ENCODE results near the gene MDN1. TPM values are rescaled to one million over a fixed set of nuclear protein-coding genes. Genes with fewer than 3 reads are reported as not detected.

The MDN1 gene
- total and polyA plus RNA-seq, 2 of the 4 experiments (the other 2 are of a cell fraction) = 7.7 to 26.7 TPM

GRCh38 chr6:89819336-89820130 lies at the start of gene MDN1 (continued):
- TF ChIP-seq USF2 (IDR thresholded peaks at IDR 0.05; ENCODE audit: low read depth, low read length) (peak; percentile 89), POLR2A (IDR thresholded peaks at IDR 0.05; ENCODE audit: low read depth, low read length) (peak; percentile 62; the same call in 1 of the 2 replicates), BHLHE40 (IDR thresholded peaks at IDR 0.05; ENCODE audit: low read depth, low read length) (peak; percentile 68), CEBPB (IDR thresholded peaks at IDR 0.05; ENCODE audit: low read depth, low read length) (no peak), MXI1 (IDR thresholded peaks at IDR 0.05; ENCODE audit: borderline replicate concordance, low read depth, low read length) (peak; percentile 99)
